ENCODE results near the gene CRTAC1.

DNA sequence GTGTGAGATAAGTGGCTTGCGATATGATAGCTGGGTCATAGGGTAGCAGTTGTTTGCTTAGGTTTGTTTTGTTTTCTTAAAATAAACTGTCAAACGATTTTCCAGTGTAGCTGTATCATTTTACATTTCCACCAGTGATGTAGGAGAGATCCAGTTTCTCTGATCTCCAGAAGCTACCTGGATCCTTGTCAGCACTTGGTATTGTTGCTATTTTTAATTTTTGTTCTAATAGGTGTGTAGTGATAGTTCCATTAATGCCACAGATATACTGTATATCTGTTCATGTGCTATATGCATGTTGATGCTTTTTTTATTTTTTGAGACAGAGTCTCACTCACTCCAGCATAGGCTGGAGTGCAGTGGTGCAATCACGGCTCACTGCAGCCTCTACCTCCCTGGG, 136.3 kb downstream of the CRTAC1 start:
- TF ChIP-seq, protein P1, sequence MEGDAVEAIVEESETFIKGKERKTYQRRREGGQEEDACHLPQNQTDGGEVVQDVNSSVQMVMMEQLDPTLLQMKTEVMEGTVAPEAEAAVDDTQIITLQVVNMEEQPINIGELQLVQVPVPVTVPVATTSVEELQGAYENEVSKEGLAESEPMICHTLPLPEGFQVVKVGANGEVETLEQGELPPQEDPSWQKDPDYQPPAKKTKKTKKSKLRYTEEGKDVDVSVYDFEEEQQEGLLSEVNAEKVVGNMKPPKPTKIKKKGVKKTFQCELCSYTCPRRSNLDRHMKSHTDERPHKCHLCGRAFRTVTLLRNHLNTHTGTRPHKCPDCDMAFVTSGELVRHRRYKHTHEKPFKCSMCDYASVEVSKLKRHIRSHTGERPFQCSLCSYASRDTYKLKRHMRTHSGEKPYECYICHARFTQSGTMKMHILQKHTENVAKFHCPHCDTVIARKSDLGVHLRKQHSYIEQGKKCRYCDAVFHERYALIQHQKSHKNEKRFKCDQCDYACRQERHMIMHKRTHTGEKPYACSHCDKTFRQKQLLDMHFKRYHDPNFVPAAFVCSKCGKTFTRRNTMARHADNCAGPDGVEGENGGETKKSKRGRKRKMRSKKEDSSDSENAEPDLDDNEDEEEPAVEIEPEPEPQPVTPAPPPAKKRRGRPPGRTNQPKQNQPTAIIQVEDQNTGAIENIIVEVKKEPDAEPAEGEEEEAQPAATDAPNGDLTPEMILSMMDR (IDR thresholded peaks at IDR 0.05): no peak
- TF ChIP-seq POLR2A (IDR thresholded peaks at IDR 0.05): no peak
